Stomach (tissue), 9 donors: ENCODE data around the gene EVC. TPM values are rescaled to one million over a fixed set of nuclear protein-coding genes. Genes with fewer than 3 reads are reported as not detected.

Source experiments
- DNase-seq, 2 donors: peaks; one replicate each; pipeline versions ENCODE4 v3.0.0 to v3.0.0-alpha.2; 2013 to 2019
- H3K27ac ChIP-seq, 5 donors: fragments of 200-600 bp in 4 of 5; sonication (generic) in 4 of 5; one replicate each; pipeline ENCODE4 v1.5.1; 2013 to 2019; ENCODE audit warnings: mild to moderate bottlenecking in 1 of 5, moderate library complexity in 1 of 5
- H3K27me3 ChIP-seq, 3 donors: fragments of 200-600 bp; sonication (generic); one replicate each; pipeline ENCODE4 v1.5.1; 2017 to 2019; ENCODE audit warnings: mixed run types in 1 of 3
- H3K36me3 ChIP-seq, 4 donors: fragments of 200-600 bp; sonication (generic); 1 replicate in 3 of 4; 2 replicates in 1 of 4; pipeline ENCODE4 v1.5.1; 2016 to 2019
- H3K4me1 ChIP-seq, 4 donors: fragments of 200-600 bp; sonication (generic); one replicate each; pipeline ENCODE4 v1.5.1; 2016 to 2019
- H3K4me3 ChIP-seq, 4 donors: fragments of 200-600 bp; sonication (generic) in 3 of 4; one replicate each; pipeline ENCODE4 v1.5.1; 2016 to 2019; ENCODE audit warnings: mild to moderate bottlenecking in 1 of 4
- H3K9me3 ChIP-seq, 4 donors: fragments of 200-600 bp; sonication (generic); one replicate each; pipeline ENCODE4 v1.5.1; 2016 to 2019
- EP300 ChIP-seq: sonication (generic); formaldehyde crosslinking; IDR thresholded peaks from one replicate; pipeline ENCODE4 v1.6.1; 2017; ENCODE audit warnings: antibody characterized with exemption
- POLR2A ChIP-seq, 4 donors: fragments of 450-650 bp; IDR thresholded peaks; one replicate each; pipeline ENCODE4 v1.6.1; 2016; ENCODE audit warnings: antibody characterized with exemption in 4 of 4, control low read depth in 2 of 4, mild to moderate bottlenecking in 1 of 4, moderate library complexity in 1 of 4
- POLR2AphosphoS5 ChIP-seq, 3 donors: sonication (generic); formaldehyde crosslinking; IDR thresholded peaks; one replicate each; pipeline ENCODE4 v1.6.1; 2016; ENCODE audit warnings: antibody characterized with exemption in 3 of 3
- WGBS, 5 donors: extraction: QIAGEN DNeasy Blood & Tissue Kit in 3 of 5; methylation state at CpG; one replicate each; pipeline versions ENCODE4 v1.1.5 to v1.1.7; 2013 to 2018; 5-methylcytosine and 5-hydroxymethylcytosine counted together
- intact Hi-C: fragments of 100-400 bp; cut with DNase I; formaldehyde crosslinking; loops from one replicate; pipeline ENCODE4 v1.15.1; 2023; ENCODE audit warnings: low total_unique reads
- polyA plus RNA-seq, 3 donors: library from polyadenylated mRNA; stranded (reverse); fragments of 200-250 nt; gene quantifications; one replicate each; pipeline ENCODE4 v1.2.3, GENCODE V29; 2013
- total RNA-seq, 5 donors: library from RNA; depleted of rRNA; stranded (reverse); fragments of >200 nt; gene quantifications; one replicate each; pipeline versions ENCODE4 v1.1.0 to v1.2.3, GENCODE V29; 2014 to 2016
- TF ChIP-seq, protein P1 (sequence below), 7 experiments: fragments of 450-650 bp in 4 of 7; fragments of 200-600 bp in 3 of 7; sonication (generic) in 3 of 7; IDR thresholded peaks; one replicate each; pipeline ENCODE4 v1.5.1; 2016 to 2019; ENCODE audit warnings: antibody characterized with exemption in 7 of 7, control low read depth in 2 of 7, mild to moderate bottlenecking in 1 of 7
- donor health status: healthy with polysubstance abuse.
- donor health status: Bipolar disorder and iron deficiency.
- donor health status: healthy.

Gene EVC
- total and polyA plus RNA-seq, 8 donors = 1.5 to 346 (median 12.5) TPM

DNA sequence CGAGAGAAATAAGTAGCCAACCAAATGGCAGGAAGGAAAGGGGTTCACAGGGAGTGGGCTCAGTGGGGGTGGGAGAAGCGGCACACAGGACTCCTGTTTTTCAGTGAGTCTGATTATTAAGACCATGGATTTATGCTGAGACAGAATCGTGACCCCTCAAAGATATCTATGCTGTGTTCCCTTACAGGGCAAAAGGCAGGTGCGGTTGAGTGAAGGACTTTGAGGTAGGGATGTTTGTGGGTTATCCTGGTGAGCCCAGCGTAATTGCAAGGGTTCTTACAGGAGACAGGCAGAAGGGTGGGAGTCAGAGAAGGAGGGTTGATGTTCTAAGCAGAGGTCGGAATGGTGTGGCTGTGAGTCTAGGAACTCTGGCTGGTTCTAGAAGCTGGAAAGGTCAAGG lies 73.0 kb downstream of the EVC start:
- Histone ChIP-seq H3K4me3 (no peak overlapping the region), H3K9me3 (no peaks in the 10 kb centered on the region), H3K27me3 (no peaks in the 10 kb centered on the region), H3K36me3 (peaks cover 0 to 54% (median 39%) of the 10 kb centered on the region in 4 donors), H3K4me1 (peaks cover 0 to 8% (median 4%) of the 10 kb centered on the region in 4 donors), H3K27ac (no peak overlapping the region)
- TF ChIP-seq EP300 = no peak
- TF ChIP-seq, protein P1, sequence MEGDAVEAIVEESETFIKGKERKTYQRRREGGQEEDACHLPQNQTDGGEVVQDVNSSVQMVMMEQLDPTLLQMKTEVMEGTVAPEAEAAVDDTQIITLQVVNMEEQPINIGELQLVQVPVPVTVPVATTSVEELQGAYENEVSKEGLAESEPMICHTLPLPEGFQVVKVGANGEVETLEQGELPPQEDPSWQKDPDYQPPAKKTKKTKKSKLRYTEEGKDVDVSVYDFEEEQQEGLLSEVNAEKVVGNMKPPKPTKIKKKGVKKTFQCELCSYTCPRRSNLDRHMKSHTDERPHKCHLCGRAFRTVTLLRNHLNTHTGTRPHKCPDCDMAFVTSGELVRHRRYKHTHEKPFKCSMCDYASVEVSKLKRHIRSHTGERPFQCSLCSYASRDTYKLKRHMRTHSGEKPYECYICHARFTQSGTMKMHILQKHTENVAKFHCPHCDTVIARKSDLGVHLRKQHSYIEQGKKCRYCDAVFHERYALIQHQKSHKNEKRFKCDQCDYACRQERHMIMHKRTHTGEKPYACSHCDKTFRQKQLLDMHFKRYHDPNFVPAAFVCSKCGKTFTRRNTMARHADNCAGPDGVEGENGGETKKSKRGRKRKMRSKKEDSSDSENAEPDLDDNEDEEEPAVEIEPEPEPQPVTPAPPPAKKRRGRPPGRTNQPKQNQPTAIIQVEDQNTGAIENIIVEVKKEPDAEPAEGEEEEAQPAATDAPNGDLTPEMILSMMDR (IDR thresholded peaks at IDR 0.05) = no peak
- TF ChIP-seq POLR2A (IDR thresholded peaks at IDR 0.05) = no peak
- TF ChIP-seq POLR2AphosphoS5 (IDR thresholded peaks at IDR 0.05) = no peak
- intact Hi-C loops = no loop called here
- WGBS, 5 donors = 87 to 91% (median 88%) methylated on average over 6 of the region's 6 CpGs
- DNase-seq = no peak

DNA sequence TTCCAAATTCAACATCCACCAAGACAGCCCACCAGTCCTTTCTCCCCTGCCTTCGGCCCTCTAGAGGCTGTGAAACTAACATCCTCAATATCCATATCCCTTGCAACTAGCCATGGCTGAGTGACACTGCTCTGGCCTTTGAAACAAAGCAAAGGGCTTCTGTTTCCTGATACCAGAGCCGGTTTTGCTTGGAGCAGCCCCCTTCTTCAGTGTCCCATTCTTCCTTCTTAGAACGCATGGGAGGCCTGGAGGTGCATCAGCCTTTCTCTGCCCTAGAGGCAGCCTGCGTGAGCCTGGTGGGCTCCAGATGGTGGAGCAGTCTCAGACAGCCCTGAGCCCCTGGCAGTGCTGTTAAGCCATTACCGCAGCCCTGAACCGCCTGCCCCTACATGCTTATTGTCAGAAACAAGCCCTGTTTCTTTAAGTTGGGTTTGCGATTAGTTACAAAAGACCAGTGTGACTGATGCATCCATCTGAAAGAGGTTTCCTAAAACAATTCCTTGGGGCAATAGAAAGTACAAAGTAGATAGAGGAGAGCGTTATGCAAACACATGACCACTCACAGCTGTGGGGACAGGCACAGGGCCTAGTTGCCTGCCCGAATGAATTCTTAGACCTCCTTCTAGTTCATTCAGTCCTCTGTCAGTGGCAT lies 74.1 kb downstream of the EVC start:
- H3K27me3 ChIP-seq = no peaks in the 10 kb centered on the region
- no peak for TF ChIP-seq POLR2AphosphoS5 (IDR thresholded peaks at IDR 0.05)
- TF ChIP-seq EP300 = no peak
- no peak for TF ChIP-seq POLR2A (IDR thresholded peaks at IDR 0.05)
- TF ChIP-seq, protein P1 (IDR thresholded peaks at IDR 0.05) = no peak
- H3K9me3 ChIP-seq = no peaks in the 10 kb centered on the region
- peaks cover 0 to 61% (median 41%) of the 10 kb centered on the region in 4 donors for H3K36me3 ChIP-seq
- WGBS, 5 donors = 82 to 86% (median 86%) methylated on average over 9 of the region's 9 CpGs
- H3K4me1 ChIP-seq = peaks cover 0 to 8% (median 4%) of the 10 kb centered on the region in 4 donors
- H3K4me3 ChIP-seq = no peak overlapping the region
- intact Hi-C loops = no loop called here
- no peak overlapping the region for H3K27ac ChIP-seq
- DNase-seq = no peak

DNA sequence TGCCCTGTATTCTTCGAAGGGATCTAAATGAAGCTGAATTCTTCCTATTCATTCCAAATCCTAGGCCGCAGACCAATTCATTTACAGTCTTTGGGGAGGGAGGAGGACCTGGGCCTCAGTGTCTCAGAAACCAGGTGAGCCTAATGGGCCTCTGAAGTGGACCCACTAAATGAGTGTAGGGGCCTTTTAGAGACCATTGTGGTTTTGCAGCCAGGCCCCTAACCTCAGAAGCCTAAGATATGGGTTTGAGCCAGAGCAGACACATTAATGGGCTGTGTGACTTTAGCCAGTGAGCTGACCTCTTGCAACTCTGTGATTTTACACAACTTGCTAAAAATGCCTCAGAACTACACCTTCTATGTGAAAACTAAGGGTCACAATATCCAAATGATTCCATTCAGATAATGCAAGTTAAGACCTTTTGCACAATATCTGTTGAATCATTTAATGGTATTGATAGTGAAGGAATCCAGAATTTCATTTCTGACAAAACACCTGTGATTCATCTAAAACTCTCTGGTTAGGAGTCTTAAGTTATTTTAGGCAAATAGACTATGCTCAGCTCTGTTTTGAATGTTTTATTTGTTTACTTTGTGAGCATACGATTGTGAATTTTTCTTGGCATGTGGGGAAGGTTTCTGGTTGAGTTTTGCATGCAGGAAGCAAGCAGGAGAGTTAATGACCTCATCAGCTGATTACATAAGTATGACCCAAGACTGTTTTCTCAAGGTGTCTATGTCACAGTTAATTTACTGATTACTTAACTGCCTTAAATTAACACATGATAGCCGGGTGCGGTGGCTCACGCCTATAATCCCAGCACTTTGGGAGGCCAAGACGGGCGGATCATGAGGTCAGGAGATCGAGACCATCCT lies 75.0 kb downstream of the EVC start:
- Histone ChIP-seq H3K27me3 (no peaks in the 10 kb centered on the region), H3K4me3 (no peak overlapping the region), H3K36me3 (peaks cover 0 to 61% (median 41%) of the 10 kb centered on the region in 4 donors), H3K9me3 (no peaks in the 10 kb centered on the region), H3K4me1 (peaks cover 0 to 8% (median 4%) of the 10 kb centered on the region in 4 donors), H3K27ac (peak overlapping the region in 1 of 5 donors; percentile 49)
- DNase-seq = peak in 1 of 2 donors; percentile 21
- WGBS, 5 donors = 68 to 80% (median 72%) methylated on average over 9 of the region's 9 CpGs
- intact Hi-C loops = no loop called here
- TF ChIP-seq EP300 = no peak
- TF ChIP-seq POLR2A (IDR thresholded peaks at IDR 0.05) = no peak
- TF ChIP-seq, protein P1 (IDR thresholded peaks at IDR 0.05) = no peak
- no peak for TF ChIP-seq POLR2AphosphoS5 (IDR thresholded peaks at IDR 0.05)

DNA sequence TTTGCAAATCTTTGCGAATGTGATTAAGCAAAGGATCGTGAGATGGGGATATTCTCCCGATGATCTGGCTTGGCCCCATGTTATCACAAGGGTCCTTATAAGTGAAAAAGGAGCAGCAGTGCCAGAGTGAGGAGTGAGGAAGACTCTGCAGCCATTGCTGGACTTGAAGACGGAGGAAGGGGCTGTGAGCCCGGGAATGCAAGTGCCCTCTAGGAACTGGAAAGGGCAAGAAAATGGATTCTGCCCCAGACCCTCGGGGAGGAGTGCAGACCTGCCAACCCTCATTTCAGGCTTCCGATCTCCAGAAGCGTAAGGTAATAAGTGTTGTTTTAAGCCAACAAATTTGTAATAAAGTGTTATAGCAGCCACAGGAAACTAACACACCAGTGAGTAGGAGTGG lies 76.3 kb downstream of the EVC start:
- H3K4me3 ChIP-seq = no peak overlapping the region
- no peak for DNase-seq
- WGBS, 5 donors = 90 to 97% (median 96%) methylated on average over 8 of the region's 8 CpGs
- intact Hi-C loops = no loop called here
- H3K27ac ChIP-seq = no peak overlapping the region
- H3K27me3 ChIP-seq = no peaks in the 10 kb centered on the region
- peaks cover 0 to 56% (median 41%) of the 10 kb centered on the region in 4 donors for H3K36me3 ChIP-seq
- H3K9me3 ChIP-seq = no peaks in the 10 kb centered on the region
- TF ChIP-seq, protein P1 (IDR thresholded peaks at IDR 0.05) = no peak
- TF ChIP-seq POLR2A (IDR thresholded peaks at IDR 0.05) (no peak), POLR2AphosphoS5 (IDR thresholded peaks at IDR 0.05) (no peak), EP300 (no peak)
- H3K4me1 ChIP-seq = peaks cover 0 to 8% (median 4%) of the 10 kb centered on the region in 4 donors
